HG03280 (cell line): ENCODE measurements around the gene TAB2.
"Not testable (repeated sequence)": the region's sequence is repeated elsewhere in the genome, so short reads cannot be mapped to it uniquely, and the experiment has no call there.

Source experiments
- ATAC-seq: cut with Tn5 transposase; IDR thresholded peaks from one replicate; pipeline ENCODE4 v1.9.1; 2021; ENCODE audit warnings: mild to moderate bottlenecking, moderate library complexity; ENCODE audit not compliant: unreplicated experiment

TAB2 gene

DNA sequence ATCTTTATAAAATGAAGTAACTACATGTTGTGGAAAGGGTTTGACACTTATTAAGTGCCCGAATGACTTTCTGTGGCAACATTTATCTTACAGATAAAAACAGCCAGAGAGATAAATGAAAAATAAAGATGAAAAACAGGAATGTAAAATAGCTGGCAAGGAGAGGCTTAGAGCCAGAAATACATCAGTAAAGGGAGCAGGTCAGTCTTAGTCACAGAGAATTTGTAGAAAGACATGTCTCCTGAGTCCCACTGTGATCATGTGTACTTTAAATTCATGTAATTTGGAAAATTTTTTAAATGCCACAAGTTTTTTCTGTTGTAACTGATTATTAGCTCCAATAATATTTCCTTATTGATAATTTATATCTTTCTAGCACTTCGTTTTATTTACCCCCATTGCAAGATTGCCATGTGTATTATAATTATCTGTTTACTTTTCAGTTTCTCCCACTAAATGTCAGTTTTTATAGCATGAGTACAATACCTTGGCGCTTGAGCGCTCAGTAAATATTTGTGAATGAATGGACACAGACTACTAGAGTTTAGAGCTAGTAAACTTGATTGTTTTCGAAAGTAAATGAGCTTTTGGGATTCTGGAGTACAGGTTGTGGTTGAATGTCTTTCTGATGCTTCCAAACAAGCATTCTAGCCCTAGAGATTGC lies 15.2 kb downstream of the TAB2 start:
- no peak for ATAC-seq

GRCh38 chr6:149333266-149333620 lies 15.7 kb downstream of the TAB2 start:
- no peak for ATAC-seq

GRCh38 chr6:149334201-149334600 lies 16.7 kb downstream of the TAB2 start:
- no peak for ATAC-seq

GRCh38 chr6:149334682-149335160 lies 17.2 kb downstream of the TAB2 start:
- ATAC-seq, result no peak

- ATAC-seq, result no peak
These were observed 18.6 kb downstream of the TAB2 start for GRCh38 chr6:149335924-149336608.

DNA sequence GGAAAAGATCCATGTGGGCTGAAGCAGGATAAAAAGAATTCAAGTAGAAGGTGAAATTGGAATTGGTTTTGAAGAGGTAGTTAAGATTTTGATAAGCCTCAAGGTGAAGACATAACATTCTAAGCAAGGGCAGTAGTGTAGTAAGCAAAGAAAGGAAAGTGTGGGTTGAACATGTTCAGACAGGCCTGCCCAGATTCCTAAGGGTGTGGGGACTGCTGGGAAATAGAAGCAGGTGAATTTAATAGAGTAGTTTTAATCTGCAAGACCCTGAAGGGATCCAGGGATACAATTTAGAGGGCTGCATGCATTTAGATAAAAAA lies 19.1 kb downstream of the TAB2 start:
- ATAC-seq, result no peak

- no peak for ATAC-seq
These were observed 19.8 kb downstream of the TAB2 start for GRCh38 chr6:149337320-149337719.

- ATAC-seq, result no peak
These were observed 22.7 kb downstream of the TAB2 start for GRCh38 chr6:149340200-149340599.

GRCh38 chr6:149342525-149342924 lies 25.0 kb downstream of the TAB2 start:
- peak; percentile 67 for ATAC-seq

GRCh38 chr6:149343501-149343900 lies 26.0 kb downstream of the TAB2 start:
- no peak for ATAC-seq

DNA sequence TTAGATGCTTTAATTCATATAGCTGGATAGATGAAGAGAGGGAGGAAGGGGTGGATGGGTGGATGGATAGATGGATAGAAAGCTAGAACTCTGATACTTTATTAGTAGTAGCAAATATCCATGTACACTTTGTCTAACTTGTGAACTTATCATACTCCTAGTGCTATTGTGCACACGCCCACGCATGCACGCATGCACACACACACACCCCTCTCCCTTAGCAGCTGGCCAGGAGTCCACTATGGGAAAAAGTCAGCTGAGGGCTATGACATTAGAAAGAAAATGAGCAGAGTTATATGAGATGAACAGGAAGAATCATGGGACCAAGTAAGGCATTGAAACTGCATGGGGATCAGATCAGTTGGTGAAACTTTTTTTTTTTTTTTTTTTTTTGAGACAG lies 28.6 kb downstream of the TAB2 start:
- ATAC-seq, result no peak

DNA sequence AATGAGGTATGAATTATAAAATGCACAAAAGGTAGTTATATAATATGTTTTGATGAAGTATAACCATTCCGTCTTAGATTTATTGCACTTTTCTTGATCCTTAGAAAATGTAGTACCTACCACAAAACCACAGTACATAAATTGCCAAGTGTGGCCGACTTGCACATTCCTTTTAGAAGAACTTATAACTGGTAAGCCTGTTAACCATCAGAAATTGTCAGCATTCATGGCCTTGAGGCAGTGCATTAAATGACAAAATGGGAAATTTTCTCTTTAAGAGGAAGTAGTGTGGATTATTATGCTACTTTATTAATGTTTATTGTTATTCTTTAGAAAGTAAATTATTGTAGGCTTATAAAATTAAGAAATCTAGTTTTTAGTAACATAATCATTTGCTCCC lies 29.6 kb downstream of the TAB2 start:
- no peak for ATAC-seq

DNA sequence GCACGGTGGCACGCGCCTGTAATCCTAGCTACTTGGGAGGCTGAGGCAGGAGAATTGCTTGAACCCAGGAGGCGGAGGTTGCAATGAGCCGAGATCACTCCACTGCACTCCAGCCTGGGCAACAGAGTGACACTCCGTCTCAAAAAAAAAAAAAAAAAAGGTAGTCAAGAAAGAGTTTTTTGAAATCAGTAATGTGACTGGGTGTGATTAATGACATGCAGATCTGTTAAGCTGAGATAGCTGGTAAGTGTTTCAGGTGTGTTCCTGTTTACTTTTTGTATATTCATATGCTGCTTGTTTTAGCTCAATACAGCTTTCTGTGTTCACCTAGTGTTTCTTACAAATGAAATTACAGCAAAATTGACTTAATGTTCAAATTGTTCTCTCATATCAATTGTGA lies 31.8 kb downstream of the TAB2 start:
- ATAC-seq, result not testable (repeated sequence)

GRCh38 chr6:149354009-149354408 lies 36.5 kb downstream of the TAB2 start:
- ATAC-seq, result no peak

DNA sequence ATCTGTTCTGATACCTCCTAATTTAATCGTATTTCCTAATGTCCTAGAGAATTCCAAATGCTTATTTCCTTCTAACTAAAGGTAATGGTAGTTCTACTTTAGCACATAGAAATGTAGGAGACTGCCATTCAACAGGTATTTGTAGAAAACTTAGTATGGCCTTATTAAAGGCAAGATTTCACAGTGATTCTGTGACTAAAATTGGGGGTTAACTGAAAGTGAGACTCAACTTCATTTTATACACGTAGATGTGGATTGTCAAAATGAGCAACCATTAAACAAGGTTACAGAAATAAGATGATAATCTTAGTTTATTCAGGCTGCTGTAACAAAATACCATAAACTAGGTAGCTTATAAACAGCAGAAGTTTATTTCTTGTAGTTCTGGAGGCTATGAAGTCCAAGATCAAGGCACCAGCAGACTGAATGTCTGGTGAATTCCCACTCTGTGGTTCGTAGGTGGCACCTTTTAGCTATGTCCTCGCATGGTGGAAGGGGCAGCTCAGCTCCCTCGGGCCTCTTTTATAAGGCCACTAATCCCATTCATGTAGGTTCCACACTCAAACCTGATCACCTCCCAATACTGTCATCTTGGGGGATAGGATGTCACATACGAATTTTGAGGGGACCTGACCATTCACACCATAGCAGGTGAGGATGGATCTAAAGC lies 38.7 kb downstream of the TAB2 start:
- ATAC-seq, result no peak

GRCh38 chr6:149357726-149358538 lies 40.4 kb downstream of the TAB2 start:
- ATAC-seq, result no peak

- no peak for ATAC-seq
These were observed 41.9 kb downstream of the TAB2 start for GRCh38 chr6:149359440-149359839.

DNA sequence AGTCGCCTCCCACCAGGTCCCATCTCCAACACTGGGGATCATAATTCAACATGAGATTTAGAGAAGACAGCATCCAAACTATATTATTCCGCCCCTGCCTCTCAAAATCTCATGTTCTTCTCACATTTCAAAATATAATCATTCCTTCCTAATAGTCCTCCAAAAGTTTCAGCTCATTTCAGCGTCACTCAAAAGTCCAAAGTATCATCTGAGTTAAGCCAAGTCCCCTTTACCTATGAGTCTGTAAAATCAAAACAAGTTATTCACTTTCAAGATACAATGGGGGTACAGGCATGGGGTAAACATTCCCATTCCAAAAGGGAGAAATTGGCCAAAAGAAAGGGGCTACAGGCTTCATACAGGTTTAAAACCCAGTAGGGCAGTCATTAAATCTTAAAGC lies 43.0 kb downstream of the TAB2 start:
- no peak for ATAC-seq

GRCh38 chr6:149362289-149362688 lies 44.8 kb downstream of the TAB2 start:
- ATAC-seq, result no peak

GRCh38 chr6:149363154-149363553 lies 45.6 kb downstream of the TAB2 start:
- ATAC-seq, result no peak

DNA sequence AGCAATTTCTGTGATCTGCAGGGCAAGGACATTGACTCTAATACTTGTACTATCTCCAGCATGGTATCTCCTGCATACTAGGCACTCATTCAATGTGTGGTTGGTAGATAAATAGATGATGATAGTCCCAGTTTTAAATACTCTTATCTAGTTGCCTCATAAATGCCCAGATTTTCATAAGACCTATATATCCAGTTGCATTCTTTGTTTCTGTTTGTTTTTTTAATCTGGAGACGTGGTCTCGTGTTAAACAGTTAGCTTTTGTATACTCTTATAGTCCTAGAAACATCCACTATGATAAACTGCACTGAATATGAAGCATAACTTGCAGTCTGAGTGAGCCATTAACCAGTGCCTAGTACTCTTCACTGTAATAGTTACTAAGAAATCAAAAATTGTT lies 47.0 kb downstream of the TAB2 start:
- ATAC-seq, result no peak
